BJ (cell line): ENCODE results near the gene MSH3. TPM values are rescaled to one million over a fixed set of nuclear protein-coding genes. Genes with fewer than 3 reads are reported as not detected.

Source experiments
- CTCF ChIA-PET: fragments of 350-600 bp; formaldehyde crosslinking; extraction: SDS; loops from one replicate; lab custom pipeline; 2021; ENCODE audit warnings: antibody characterized with exemption, inconsistent platforms; lab: Yijun Ruan, JAX
- POLR2A ChIA-PET: fragments of 300-600 bp; sonication (Branson Sonifier 250); formaldehyde crosslinking; extraction: SDS; loops from one replicate; lab custom pipeline; 2021; ENCODE audit warnings: antibody characterized with exemption; lab: Charles Lee
- DNase-seq: peaks from one replicate; pipeline ENCODE4 v3.0.0-alpha.2; 2011; ENCODE audit warnings: low read depth
- H3K27me3 ChIP-seq: 2 replicates; pipeline ENCODE4 v1.6.0; 2011; ENCODE audit warnings: low read length; ENCODE audit not compliant: control insufficient read depth, insufficient read depth
- H3K36me3 ChIP-seq: 2 replicates; pipeline ENCODE4 v1.5.1; 2011; ENCODE audit warnings: low read length; ENCODE audit not compliant: control insufficient read depth, insufficient read depth
- H3K4me3 ChIP-seq: 2 replicates; pipeline ENCODE4 v1.5.1; 2011; ENCODE audit warnings: low read depth, mild to moderate bottlenecking, control low read depth, low read length
- polyA plus RNA-seq: library from polyadenylated mRNA; depleted of rRNA; stranded (reverse); fragments of >200 nt; gene quantifications from 2 replicates; pipeline ENCODE4 v1.2.3, GENCODE V29; 2011
- TF ChIP-seq, protein P1 (sequence below): IDR thresholded peaks from 2 replicates; pipeline ENCODE4 v1.5.1; 2011; ENCODE audit warnings: low read depth, mild to moderate bottlenecking, control low read depth, inconsistent platforms, low read length, moderate library complexity; ENCODE audit not compliant: insufficient read depth

Gene MSH3
- polyA plus RNA-seq, 1 experiment: 4.0 TPM

DNA sequence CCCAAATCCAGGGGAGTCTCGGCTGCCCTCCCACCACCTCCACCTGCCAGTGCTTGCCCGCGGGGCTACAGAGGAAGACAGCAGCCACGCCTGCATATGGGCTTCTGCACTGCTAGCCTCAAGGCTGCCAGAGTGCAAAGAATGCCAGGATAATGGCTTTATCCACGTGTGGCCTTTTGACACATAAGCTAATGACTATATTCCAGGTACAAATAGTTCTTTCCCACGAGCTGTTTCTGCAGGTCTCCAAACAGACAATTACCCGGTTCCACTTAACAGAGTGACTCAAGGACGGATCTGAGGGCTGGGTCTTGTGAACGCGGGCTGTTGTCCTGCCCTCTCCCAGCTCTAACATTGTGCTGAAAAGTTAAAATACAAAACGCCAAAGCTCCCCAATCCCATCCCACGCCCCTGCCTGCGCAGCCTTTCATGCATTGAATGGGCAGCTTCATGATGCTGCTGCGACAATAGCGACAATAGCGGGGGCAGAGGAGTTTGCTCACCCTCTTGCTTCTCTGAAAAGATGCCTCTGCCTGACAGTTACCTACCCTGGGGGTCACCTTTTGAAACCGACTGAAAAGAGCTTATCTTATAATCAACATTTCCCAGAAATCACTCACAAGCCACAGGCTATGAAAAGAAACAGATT lies 39.1 kb upstream of the MSH3 start:
- TF ChIP-seq, protein P1, sequence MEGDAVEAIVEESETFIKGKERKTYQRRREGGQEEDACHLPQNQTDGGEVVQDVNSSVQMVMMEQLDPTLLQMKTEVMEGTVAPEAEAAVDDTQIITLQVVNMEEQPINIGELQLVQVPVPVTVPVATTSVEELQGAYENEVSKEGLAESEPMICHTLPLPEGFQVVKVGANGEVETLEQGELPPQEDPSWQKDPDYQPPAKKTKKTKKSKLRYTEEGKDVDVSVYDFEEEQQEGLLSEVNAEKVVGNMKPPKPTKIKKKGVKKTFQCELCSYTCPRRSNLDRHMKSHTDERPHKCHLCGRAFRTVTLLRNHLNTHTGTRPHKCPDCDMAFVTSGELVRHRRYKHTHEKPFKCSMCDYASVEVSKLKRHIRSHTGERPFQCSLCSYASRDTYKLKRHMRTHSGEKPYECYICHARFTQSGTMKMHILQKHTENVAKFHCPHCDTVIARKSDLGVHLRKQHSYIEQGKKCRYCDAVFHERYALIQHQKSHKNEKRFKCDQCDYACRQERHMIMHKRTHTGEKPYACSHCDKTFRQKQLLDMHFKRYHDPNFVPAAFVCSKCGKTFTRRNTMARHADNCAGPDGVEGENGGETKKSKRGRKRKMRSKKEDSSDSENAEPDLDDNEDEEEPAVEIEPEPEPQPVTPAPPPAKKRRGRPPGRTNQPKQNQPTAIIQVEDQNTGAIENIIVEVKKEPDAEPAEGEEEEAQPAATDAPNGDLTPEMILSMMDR: no peak
- Histone ChIP-seq H3K27me3 (no peaks in the 10 kb centered on the region), H3K4me3 (no peak overlapping the region), H3K36me3 (no peaks in the 10 kb centered on the region)
- DNase-seq: no peak
- ChIA-PET POLR2A (no interaction called here), CTCF (interaction anchor here (1.1 kb wide), 1 partner anchor 17 kb away, joined by 3 read pairs; no protein-coding TSS in a partner anchor)

DNA sequence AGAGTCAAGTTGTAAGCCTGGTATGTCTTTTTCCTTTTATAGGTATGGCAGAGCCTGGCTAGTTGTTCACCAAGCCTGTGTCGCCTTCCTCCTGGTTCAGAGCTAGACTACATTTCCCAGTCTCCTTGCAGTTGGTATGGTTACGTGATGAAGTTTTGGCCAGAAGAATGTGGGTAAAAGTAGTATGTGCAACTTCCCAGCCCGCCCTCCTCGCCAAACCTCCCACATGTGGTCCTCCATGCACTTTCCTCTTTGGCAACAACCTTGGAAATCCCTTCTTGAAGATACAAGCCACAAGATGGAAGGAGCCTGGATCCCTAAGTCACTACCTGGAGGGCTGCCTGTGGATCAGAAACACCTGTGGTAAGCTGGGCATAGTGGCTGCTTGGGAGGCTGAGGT lies 36.0 kb upstream of the MSH3 start:
- no peak overlapping the region for H3K4me3 ChIP-seq
- ChIA-PET POLR2A (no interaction called here), CTCF (no interaction called here)
- TF ChIP-seq, protein P1: no peak
- no peaks in the 10 kb centered on the region for H3K27me3 ChIP-seq
- no peaks in the 10 kb centered on the region for H3K36me3 ChIP-seq
- DNase-seq: no peak

- POLR2A ChIA-PET: no interaction called here
- Histone ChIP-seq H3K27me3 (no peaks in the 10 kb centered on the region), H3K4me3 (no peak overlapping the region), H3K36me3 (no peaks in the 10 kb centered on the region)
- TF ChIP-seq, protein P1: no peak
- no peak for DNase-seq
- CTCF ChIA-PET: no interaction called here
These were observed 35.4 kb upstream of the MSH3 start for GRCh38 chr5:80619086-80619485.

- POLR2A ChIA-PET: no interaction called here
- TF ChIP-seq, protein P1: no peak
- H3K27me3 ChIP-seq: no peaks in the 10 kb centered on the region
- H3K36me3 ChIP-seq: no peaks in the 10 kb centered on the region; the same call in 1 of the 2 replicates
- no peak for DNase-seq
- no peak overlapping the region for H3K4me3 ChIP-seq
- CTCF ChIA-PET: no interaction called here
These were observed 34.2 kb upstream of the MSH3 start for GRCh38 chr5:80620211-80620610.

DNA sequence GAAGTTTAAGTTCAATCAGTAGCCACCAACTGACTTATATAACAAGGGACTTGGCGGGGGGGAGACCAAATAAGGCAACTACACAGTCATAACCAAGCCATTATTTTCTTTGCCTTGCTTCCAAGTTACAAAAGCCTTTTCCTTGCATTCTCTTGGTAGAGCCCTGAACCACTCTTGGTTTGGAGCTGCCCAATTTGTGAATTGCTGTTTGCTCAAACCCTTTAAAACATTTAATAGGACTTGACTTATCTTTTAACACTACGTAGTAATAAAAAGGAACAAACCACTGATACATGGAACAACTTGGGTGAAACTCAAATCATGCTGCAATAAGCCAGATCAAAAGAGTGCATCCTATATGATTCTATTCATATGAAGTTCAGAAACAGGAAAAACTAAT lies 31.7 kb upstream of the MSH3 start:
- TF ChIP-seq, protein P1: no peak
- H3K4me3 ChIP-seq: no peak overlapping the region
- ChIA-PET CTCF (interaction anchor here (0.6 kb wide), 2 partner anchors 35 to 170 kb away, joined by 3 read pairs; no protein-coding TSS in a partner anchor), POLR2A (no interaction called here)
- DNase-seq: no peak
- H3K36me3 ChIP-seq: no peaks in the 10 kb centered on the region; the same call in 1 of the 2 replicates
- no peaks in the 10 kb centered on the region for H3K27me3 ChIP-seq
